IPS DF 6.9 (cell line): ENCODE measurements around the gene PLEKHG4B.

Experiments used
- DNase-seq: peaks from one replicate; pipeline ENCODE4 v3.0.0-alpha.2; 2013; ENCODE audit warnings: low read depth, low spot score
- H3K27ac ChIP-seq: one replicate; pipeline ENCODE4 v1.5.1; 2013; ENCODE audit warnings: low read length, control low read depth
- H3K27me3 ChIP-seq: 2 replicates; pipeline ENCODE4 v1.6.1; 2013; ENCODE audit warnings: mild to moderate bottlenecking, low read length; ENCODE audit not compliant: control insufficient read depth, insufficient read depth
- H3K36me3 ChIP-seq: 2 replicates; pipeline ENCODE4 v1.6.1; 2013; ENCODE audit warnings: low read length; ENCODE audit not compliant: control insufficient read depth, insufficient read depth
- H3K4me1 ChIP-seq: 2 replicates; pipeline ENCODE4 v1.6.1; 2013; ENCODE audit warnings: low read length; ENCODE audit not compliant: control insufficient read depth, insufficient read depth
- H3K4me3 ChIP-seq: 2 replicates; pipeline ENCODE4 v1.5.1; 2013; ENCODE audit warnings: mild to moderate bottlenecking, low read length
- H3K9me3 ChIP-seq: 2 replicates; pipeline ENCODE4 v1.6.1; 2013; ENCODE audit warnings: low read length, inconsistent platforms; ENCODE audit not compliant: control insufficient read depth, insufficient read depth
- WGBS: extraction: QIAGEN DNeasy Blood & Tissue Kit; methylation state at CpG from one replicate; pipeline ENCODE4 v1.1.7; 2013; ENCODE audit warnings: mixed read lengths, missing lambda C conversion rate; ENCODE audit not compliant: insufficient read length, insufficient coverage; 5-methylcytosine and 5-hydroxymethylcytosine counted together

PLEKHG4B gene

DNA sequence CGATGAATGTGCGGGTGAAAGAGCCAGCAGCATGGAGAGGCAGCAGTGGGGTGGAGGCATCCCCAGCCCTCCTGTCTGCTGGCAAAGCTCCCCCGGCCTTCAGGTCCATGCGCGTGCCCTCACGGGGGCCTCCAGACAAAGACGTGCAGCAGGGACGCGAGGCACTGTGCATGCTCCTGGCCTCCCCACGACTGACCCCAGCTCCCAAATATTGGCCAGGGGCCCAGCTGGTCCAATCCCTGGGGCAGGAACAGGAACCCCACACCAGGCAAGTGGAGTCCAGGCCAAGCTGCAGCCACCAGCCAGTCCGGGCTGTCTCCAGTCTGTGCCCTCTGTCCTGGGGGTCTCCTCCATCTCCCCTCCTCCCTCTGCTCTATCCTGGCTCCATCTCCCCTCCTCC lies 65.8 kb downstream of the PLEKHG4B start:
- no peak for DNase-seq
- H3K36me3 ChIP-seq: peaks cover 57% of the 10 kb centered on the region
- H3K27ac ChIP-seq: no peak overlapping the region
- 100% methylated on average over 1 of the region's 11 CpGs for WGBS
- H3K4me3 ChIP-seq: no peak overlapping the region
- H3K27me3 ChIP-seq: no peaks in the 10 kb centered on the region
- no peaks in the 10 kb centered on the region for H3K4me1 ChIP-seq
- H3K9me3 ChIP-seq: no peaks in the 10 kb centered on the region

DNA sequence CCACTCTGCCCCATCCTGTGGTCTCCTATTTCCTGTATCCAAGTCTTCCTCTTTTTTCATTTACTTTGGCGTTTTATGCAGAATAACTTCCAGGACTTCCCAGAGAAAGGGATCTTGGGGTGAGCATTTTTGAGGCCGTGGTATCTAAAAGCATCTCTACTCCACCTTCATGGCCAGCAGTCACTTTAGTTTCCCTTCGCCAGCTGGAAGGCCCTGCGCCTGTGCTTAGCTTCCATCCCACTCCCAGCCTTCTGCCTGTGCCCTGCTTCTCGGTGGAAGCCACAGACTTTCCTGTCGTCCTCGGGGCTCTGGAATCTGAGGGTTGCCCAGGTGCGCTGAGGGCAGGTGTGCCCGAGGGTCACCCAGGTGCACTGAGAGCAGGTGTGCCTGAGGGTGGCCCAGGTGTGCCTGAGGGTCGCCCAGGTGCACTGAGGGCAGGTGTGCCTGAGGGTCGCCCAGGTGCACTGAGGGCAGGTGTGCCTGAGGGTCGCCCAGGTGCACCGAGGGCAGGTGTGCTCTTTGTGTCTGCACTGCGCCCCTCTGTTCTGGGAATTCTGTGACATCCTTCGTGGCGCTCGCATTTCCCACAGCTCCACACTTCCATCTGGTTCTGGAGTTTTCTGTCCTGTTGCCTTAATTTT lies 67.0 kb downstream of the PLEKHG4B start:
- no peak overlapping the region for H3K4me3 ChIP-seq
- DNase-seq: no peak
- H3K27me3 ChIP-seq: no peaks in the 10 kb centered on the region
- H3K36me3 ChIP-seq: peaks cover 58% of the 10 kb centered on the region
- no CpG with 5 or more reads among the region's 17 CpGs for WGBS
- no peaks in the 10 kb centered on the region for H3K4me1 ChIP-seq
- no peaks in the 10 kb centered on the region for H3K9me3 ChIP-seq
- H3K27ac ChIP-seq: no peak overlapping the region

- H3K9me3 ChIP-seq: no peaks in the 10 kb centered on the region
- peaks cover 54% of the 10 kb centered on the region for H3K36me3 ChIP-seq
- WGBS: no CpG with 5 or more reads among the region's 19 CpGs
- H3K4me3 ChIP-seq: no peak overlapping the region
- no peaks in the 10 kb centered on the region for H3K4me1 ChIP-seq
- no peak for DNase-seq
- H3K27ac ChIP-seq: no peak overlapping the region
- H3K27me3 ChIP-seq: no peaks in the 10 kb centered on the region
Measured at GRCh38 chr5:159448-160172, 67.6 kb downstream of the PLEKHG4B start.

GRCh38 chr5:160173-160510 lies 68.2 kb downstream of the PLEKHG4B start:
- Histone ChIP-seq H3K4me1 (no peaks in the 10 kb centered on the region), H3K9me3 (no peaks in the 10 kb centered on the region), H3K27me3 (no peaks in the 10 kb centered on the region), H3K4me3 (no peak overlapping the region), H3K27ac (no peak overlapping the region), H3K36me3 (peaks cover 49% of the 10 kb centered on the region)
- no peak for DNase-seq
- no CpG with 5 or more reads among the region's 14 CpGs for WGBS

GRCh38 chr5:160921-161802 lies 69.2 kb downstream of the PLEKHG4B start:
- Histone ChIP-seq H3K4me3 (no peak overlapping the region), H3K36me3 (peaks cover 38% of the 10 kb centered on the region), H3K27me3 (no peaks in the 10 kb centered on the region), H3K9me3 (no peaks in the 10 kb centered on the region), H3K4me1 (no peaks in the 10 kb centered on the region), H3K27ac (no peak overlapping the region)
- whole genome bisulfite sequencing: no CpG with 5 or more reads among the region's 23 CpGs
- no peak for DNase-seq

DNA sequence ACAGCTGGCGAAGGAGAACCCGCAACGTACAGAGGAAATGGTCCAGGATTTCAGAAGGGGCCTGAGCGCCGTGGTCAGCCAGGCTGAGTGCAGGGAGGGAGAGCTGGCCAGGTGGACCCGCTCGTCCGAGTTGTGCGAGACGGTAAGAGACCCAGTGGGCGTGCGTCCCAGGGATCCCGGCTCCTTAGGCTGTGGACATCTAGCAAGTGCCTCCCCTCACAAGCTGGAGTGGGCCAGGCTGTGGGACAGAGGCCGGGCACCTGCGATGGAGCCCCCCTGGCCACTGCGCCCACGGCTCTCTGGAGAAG lies 69.8 kb downstream of the PLEKHG4B start:
- no peak overlapping the region for H3K4me3 ChIP-seq
- H3K36me3 ChIP-seq: peaks cover 32% of the 10 kb centered on the region
- H3K27ac ChIP-seq: no peak overlapping the region
- no peaks in the 10 kb centered on the region for H3K9me3 ChIP-seq
- no CpG with 5 or more reads among the region's 17 CpGs for WGBS
- H3K4me1 ChIP-seq: no peaks in the 10 kb centered on the region
- no peak for DNase-seq
- H3K27me3 ChIP-seq: no peaks in the 10 kb centered on the region

- H3K4me1 ChIP-seq: no peaks in the 10 kb centered on the region
- peaks cover 30% of the 10 kb centered on the region for H3K36me3 ChIP-seq
- DNase-seq: no peak
- H3K27ac ChIP-seq: no peak overlapping the region
- no peaks in the 10 kb centered on the region for H3K27me3 ChIP-seq
- H3K9me3 ChIP-seq: no peaks in the 10 kb centered on the region
- no peak overlapping the region for H3K4me3 ChIP-seq
- no CpG with 5 or more reads among the region's 19 CpGs for WGBS
Measured at GRCh38 chr5:162190-162564, 70.2 kb downstream of the PLEKHG4B start.

DNA sequence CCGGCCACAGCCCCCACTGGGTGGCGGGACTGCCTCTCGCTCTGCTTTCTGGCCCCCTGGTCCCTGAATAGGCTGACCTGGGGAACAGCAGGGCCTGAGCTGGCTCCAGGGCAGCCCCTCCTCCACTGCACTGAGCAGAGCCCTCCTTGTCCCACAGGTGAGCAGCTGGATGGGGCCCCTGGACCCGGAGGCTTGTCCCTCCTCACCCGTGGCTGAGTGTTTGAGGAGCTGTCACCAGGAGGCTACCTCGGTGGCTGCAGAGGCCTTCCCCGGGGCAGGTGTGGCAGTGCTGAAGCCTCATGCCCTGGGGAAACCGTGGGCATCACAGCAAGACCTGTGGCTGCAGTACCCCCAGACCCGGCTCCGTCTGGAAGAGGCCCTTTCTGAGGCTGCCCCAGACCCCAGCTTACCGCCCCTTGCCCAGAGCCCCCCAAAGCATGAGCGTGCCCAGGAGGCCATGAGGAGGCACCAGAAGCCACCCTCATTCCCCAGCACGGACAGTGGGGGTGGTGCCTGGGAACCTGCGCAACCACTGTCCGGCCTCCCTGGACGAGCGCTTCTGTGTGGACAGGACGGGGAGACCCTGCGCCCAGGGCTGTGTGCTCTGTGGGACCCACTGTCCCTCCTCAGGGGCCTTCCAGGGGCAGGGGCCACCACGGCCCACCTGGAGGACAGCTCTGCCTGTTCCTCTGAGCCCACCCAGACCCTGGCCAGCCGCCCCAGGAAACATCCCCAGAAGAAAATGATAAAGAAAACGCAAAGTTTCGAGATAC lies 70.8 kb downstream of the PLEKHG4B start:
- no peaks in the 10 kb centered on the region for H3K4me1 ChIP-seq
- no peaks in the 10 kb centered on the region for H3K27me3 ChIP-seq
- peaks cover 27% of the 10 kb centered on the region for H3K36me3 ChIP-seq
- no peak overlapping the region for H3K27ac ChIP-seq
- WGBS: no CpG with 5 or more reads among the region's 23 CpGs
- DNase-seq: no peak
- H3K4me3 ChIP-seq: no peak overlapping the region
- no peaks in the 10 kb centered on the region for H3K9me3 ChIP-seq

DNA sequence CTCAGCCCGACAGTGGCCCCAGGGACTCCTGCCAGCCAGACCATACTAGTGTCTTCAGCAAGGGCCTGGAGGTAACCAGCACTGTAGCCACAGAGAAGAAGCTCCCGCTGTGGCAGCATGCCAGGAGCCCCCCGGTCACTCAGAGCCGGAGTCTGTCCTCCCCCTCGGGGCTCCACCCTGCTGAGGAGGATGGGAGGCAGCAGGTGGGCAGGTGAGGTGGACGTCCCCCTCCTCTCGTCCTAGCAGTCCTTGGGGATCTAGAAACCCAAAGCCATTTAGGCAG lies 71.3 kb downstream of the PLEKHG4B start:
- no CpG with 5 or more reads among the region's 7 CpGs for WGBS

DNA sequence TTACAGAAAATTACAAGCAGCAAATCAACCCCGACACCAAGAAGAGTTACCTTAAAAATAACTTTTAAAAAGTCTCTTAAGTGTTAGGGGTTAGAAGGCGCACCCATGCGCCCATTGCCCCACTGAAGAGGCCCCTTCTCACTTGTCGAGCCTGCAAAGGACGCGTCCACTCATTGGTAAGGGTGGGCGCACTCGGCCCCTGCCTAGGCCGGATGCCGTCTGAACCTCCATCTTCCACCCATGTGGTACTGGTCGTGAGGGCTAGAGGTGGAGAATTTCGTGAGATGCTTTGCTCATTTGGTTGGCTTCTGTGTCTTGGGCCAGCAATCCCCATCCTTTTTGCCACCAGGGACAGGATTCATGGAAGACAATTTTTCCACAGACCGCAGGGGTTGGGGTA lies 71.9 kb downstream of the PLEKHG4B start:
- no peak overlapping the region for H3K27ac ChIP-seq
- no peaks in the 10 kb centered on the region for H3K27me3 ChIP-seq
- DNase-seq: no peak
- no peaks in the 10 kb centered on the region for H3K9me3 ChIP-seq
- no CpG with 5 or more reads among the region's 13 CpGs for WGBS
- no peak overlapping the region for H3K4me3 ChIP-seq
- no peaks in the 10 kb centered on the region for H3K4me1 ChIP-seq
- peaks cover 26% of the 10 kb centered on the region for H3K36me3 ChIP-seq

More for the DNA sequence above, 71.3 kb downstream of the PLEKHG4B start:
- Histone ChIP-seq H3K27ac (no peak overlapping the region), H3K9me3 (no peaks in the 10 kb centered on the region), H3K4me1 (no peaks in the 10 kb centered on the region), H3K4me3 (no peak overlapping the region), H3K36me3 (peaks cover 27% of the 10 kb centered on the region), H3K27me3 (no peaks in the 10 kb centered on the region)
- no peak for DNase-seq
